Measurements from ENCODE around the gene FSTL4. TPM values are rescaled to one million over a fixed set of nuclear protein-coding genes. Genes with fewer than 3 reads are reported as not detected.

FSTL4 gene
- total RNA-seq, 2 donors from 2014 or later, result not detected

DNA sequence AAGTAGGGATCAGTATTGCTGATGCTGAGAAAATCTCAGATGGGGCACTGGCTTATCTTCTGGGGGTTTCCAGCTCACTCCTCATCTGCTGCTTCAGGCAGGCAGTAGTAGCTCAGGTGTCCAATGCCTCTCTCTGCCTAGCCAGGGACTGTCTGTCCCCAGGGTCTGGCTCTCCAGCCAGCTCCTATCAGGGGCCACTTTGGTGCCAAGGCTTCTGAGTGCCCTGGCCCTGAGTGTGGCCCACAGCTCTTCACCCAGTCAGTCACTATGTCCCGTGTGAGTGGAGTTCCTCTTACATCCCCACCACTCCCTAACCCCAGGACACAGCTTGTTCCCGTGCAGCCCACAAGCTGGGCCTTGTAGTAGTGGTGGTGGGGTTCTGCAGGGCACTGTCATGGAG, 309.0 kb downstream of the FSTL4 start:
- H3K9me3 Mint-ChIP-seq, result no peaks in the 10 kb centered on the region
- no peak overlapping the region for H3K27ac Mint-ChIP-seq
- no peak for ATAC-seq
- DNase-seq (ENCODE audit: low spot score in 2 of 2), result no peak
- no peaks in the 10 kb centered on the region for H3K36me3 Mint-ChIP-seq

DNA sequence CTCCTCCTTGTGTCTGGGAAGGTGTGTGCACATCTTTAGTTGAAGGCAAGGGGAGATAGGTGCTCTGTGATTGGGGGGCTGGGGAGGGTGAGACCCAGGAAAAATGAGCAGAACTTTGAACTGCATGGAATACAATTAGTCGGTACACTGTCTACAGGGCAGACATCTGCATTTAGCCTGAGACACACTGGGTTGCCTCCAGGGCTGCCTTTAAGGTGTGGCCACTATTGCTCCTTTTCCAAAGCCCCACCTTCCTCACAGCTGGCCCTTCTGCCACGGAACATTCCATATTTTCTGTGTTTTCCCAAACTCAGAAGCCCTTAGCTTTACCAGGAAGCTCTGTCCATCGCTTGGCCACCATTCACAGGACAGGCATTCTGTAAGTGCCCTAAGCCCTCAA, 312.6 kb downstream of the FSTL4 start:
- H3K9me3 Mint-ChIP-seq, result no peaks in the 10 kb centered on the region
- no peak for DNase-seq (ENCODE audit: low spot score in 2 of 2)
- no peak for ATAC-seq

DNA sequence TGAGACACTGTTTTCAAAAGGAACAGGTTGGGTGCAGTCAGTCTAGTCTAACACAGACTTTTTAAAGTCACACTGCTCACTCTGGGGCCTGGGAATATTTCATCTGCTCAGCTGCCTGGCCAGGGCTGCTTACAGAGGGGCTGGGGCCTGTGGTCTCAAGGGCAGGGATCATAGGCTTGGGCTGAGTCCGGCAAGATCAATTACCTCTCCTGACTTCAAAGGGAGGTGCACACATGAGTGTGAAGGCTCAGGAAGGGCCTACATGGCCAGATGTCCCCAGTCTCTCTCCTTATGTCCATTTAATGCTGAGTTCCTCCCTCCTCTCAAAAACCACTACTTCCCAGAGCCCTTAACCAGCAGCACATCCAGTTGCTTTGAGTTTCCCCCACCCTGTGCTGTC, 313.3 kb downstream of the FSTL4 start:
- peak overlapping the region in 1 of 2 donors; percentile 37 for H3K27ac Mint-ChIP-seq
- H3K36me3 Mint-ChIP-seq, result no peaks in the 10 kb centered on the region
- DNase-seq (ENCODE audit: low spot score in 2 of 2), result no peak
- no peak for ATAC-seq
- H3K9me3 Mint-ChIP-seq, result no peaks in the 10 kb centered on the region

More for the DNA sequence above, 312.6 kb downstream of the FSTL4 start:
- no peaks in the 10 kb centered on the region for H3K36me3 Mint-ChIP-seq
- H3K27ac Mint-ChIP-seq, result no peak overlapping the region

DNA sequence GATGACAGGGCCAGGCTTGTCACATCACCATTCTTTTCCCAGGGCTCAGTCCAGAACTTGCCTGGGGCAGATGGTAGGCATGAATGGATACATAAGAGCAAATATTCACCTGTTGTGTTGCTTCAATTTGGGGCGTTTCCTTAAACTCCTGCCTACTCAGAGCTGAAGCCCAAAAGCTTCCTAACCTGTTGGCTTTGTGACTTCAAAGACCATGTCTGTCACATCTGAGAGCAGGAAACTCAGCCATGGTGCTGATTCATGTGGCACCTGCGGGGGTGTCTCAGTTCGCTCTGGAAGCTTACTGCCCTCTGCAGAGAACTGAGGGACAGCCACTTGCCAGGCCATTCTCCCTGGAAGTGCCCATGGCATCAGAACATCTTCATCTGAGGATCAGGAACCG, 313.9 kb downstream of the FSTL4 start:
- Mint-ChIP-seq H3K9me3 (no peaks in the 10 kb centered on the region), H3K36me3 (no peaks in the 10 kb centered on the region), H3K27ac (no peak overlapping the region)
- peak in 1 of 2 donors; percentile 31 for DNase-seq (ENCODE audit: low spot score in 2 of 2)
- ATAC-seq, result peak; percentile 84 to 94

DNA sequence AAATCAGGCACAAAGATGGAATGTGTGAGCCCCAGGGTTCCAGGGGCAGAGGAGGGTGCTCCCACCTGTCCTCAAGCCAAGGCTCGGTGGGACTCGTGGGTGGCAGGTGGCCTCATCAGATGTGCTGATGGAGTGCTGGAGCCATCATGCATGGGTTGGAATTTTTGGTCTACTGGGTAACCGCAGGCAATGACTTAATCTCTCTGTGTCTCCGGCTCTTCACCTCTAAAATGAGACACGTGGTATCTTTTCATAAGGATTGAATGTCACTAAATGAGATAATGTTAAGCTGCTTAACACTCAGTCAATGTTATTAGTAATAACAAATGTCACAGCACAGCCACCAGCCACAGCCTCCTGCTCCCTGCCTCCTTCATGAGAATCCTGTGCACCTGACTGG, 315.0 kb downstream of the FSTL4 start:
- H3K36me3 Mint-ChIP-seq, result no peaks in the 10 kb centered on the region
- DNase-seq (ENCODE audit: low spot score in 2 of 2), result no peak
- no peak overlapping the region for H3K27ac Mint-ChIP-seq
- no peak for ATAC-seq
- H3K9me3 Mint-ChIP-seq, result no peaks in the 10 kb centered on the region

DNA sequence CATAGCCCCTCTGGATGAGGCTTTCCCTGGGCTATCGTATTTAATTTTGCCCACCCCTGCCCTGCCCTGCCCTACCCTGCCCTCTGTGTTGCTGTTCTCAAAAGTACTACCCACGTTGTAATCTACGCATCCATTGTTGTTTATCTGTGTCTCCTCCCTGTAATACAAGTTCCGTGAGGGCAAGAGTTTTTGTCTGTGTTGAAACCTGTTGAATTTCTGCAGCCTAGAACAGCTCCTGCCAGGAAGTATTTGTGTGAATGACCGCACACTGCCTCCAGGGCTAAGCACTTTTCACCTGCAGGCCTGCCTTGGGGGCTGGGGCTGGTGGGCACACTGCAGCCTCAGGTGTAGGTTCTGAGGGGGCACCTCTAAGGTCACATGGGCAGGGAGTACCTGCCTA, 315.7 kb downstream of the FSTL4 start:
- H3K9me3 Mint-ChIP-seq, result no peaks in the 10 kb centered on the region
- H3K27ac Mint-ChIP-seq, result no peak overlapping the region
- ATAC-seq, result no peak
- H3K36me3 Mint-ChIP-seq, result no peaks in the 10 kb centered on the region
- DNase-seq (ENCODE audit: low spot score in 2 of 2), result no peak

DNA sequence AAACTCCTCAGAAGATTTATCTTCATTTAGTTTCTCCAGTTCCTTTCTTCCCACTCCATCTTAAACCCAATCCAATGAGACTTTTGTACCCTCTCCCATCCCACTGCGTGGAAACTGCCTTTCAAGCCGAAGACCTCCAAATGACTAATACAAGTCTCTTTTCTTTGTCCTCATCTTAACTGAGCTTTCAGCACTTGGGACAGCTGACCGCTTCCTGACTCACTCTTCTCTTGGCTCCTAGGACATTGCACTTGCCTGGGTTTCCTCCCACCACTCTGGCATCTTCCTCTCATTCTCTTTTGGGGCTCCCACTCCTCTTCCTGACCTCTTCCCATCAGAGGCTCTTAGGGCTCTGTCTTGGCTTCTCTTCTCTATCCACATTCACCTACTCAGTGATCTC, 316.8 kb downstream of the FSTL4 start:
- Mint-ChIP-seq H3K36me3 (no peaks in the 10 kb centered on the region), H3K27ac (no peak overlapping the region), H3K9me3 (no peaks in the 10 kb centered on the region)
- ATAC-seq (no peak), DNase-seq (ENCODE audit: low spot score in 2 of 2) (no peak)

DNA sequence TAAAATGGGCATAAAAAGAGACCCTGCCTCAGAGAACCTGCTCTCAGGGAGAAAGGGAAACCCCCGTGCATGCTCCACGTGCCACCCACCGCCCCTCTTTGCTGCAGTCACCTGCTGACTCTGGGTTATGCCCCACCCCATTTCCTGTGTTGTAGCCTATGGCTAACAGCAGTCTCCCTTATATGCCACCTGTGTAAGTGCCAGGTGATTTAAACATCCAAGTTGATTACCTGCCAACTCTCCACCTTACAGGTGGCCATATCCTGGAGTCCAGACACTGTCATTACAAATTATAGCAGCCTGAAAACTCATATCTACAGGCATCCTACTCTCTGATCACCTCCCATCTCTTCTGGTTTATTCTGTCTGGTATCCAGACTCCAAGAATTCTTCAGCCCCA, 318.0 kb downstream of the FSTL4 start:
- no peak for ATAC-seq
- Mint-ChIP-seq H3K27ac (no peak overlapping the region), H3K36me3 (no peaks in the 10 kb centered on the region), H3K9me3 (no peaks in the 10 kb centered on the region)
- no peak for DNase-seq (ENCODE audit: low spot score in 2 of 2)

DNA sequence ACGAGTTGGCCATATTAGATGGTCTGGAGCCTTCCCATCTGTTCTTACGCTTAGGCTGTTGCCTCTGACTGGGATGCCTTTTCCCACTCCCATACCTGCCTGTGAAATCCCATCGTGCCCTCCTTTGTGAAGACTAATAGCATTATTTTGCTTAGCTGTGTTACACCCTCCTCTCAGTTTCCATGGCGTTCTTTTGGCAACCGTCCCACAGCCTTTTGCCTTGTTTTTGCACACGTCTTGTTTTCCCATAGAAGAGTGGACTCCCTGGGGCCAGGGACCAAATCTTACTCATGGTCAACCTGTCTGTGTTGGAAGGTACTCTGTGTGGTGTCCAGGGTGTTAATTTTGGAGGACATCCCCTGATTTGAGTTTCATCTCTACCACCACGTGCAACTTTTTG, 318.4 kb downstream of the FSTL4 start:
- no peak for ATAC-seq
- no peak for DNase-seq (ENCODE audit: low spot score in 2 of 2)
- Mint-ChIP-seq H3K9me3 (no peaks in the 10 kb centered on the region), H3K27ac (no peak overlapping the region), H3K36me3 (no peaks in the 10 kb centered on the region)

DNA sequence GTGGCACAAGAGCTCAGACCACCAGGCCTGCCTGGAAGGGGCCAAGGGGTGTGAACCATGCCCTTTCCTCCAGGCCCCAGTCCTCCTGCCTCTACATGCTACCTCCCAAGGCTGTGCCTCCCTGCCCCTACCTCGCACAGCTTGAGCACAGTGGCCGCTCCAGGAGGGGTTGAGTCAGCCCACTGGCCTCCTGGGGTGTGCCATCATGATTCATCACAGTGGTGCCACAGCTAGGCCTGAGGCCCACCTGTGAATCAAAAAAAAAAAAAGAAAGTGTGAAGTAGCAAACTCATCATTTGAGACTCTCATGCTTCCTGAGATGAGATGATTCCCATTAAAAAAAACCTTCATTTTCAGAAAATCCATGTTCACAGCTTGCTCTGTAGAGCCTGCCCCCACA, 320.0 kb downstream of the FSTL4 start:
- ATAC-seq (peak in 1 of 2 donors; percentile 70), DNase-seq (ENCODE audit: low spot score in 2 of 2) (no peak)
- Mint-ChIP-seq H3K36me3 (no peaks in the 10 kb centered on the region), H3K9me3 (no peaks in the 10 kb centered on the region), H3K27ac (no peak overlapping the region)

DNA sequence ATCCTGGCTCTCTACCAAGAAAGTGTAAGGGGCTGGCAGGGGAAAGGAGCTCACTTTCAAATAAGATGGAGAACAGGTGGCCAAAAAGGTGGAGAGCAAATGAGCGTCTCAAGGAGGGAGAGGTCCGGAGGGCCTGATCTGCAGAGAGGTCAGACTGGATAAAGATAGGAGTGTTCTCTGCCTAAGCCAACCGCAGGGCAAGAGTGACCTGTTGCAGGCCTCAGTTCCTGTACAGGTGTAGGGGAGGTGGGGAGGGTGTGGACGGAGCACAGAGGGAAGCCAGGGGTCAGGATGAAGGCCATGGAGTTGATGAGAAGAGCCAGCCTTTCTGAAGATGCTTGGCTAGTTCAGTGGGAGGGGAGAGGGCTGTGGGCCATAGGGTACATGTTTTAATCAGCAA, 320.8 kb downstream of the FSTL4 start:
- ATAC-seq, result no peak
- H3K9me3 Mint-ChIP-seq, result no peaks in the 10 kb centered on the region
- peak overlapping the region; percentile 33 to 48 for H3K27ac Mint-ChIP-seq
- H3K36me3 Mint-ChIP-seq, result no peaks in the 10 kb centered on the region
- DNase-seq (ENCODE audit: low spot score in 2 of 2), result no peak

DNA sequence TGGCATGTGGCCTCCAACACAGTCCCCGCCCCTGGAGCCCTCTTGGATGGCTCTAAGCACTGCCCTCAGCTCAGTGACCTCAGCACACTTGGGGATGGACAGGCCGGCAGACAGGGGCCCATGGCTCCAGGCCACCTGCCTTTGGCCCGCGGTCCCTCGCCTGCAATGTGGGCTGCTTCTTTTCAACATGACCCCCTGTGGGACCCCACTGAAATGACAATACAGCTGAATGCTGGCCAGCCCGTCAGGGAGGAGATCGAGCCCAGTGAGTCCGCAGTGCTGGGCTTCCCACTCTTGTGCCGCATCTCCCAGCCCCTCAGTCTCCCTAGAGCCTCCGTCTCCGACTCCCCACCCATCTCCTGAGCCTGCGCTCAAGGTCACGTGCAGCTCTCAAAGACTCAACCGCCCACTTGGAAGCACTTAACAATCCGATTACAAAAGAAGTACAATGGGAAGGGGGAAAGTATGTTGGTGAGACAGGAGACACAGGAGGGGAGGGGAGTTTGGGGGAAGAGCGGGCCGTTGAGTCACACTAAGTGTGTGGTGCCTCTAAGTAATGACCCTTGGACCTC, 321.6 kb downstream of the FSTL4 start:
- DNase-seq (ENCODE audit: low spot score in 2 of 2) (no peak), ATAC-seq (no peak)
- no peaks in the 10 kb centered on the region for H3K9me3 Mint-ChIP-seq
- peak overlapping the region in 1 of 2 donors; percentile 33 for H3K27ac Mint-ChIP-seq
- no peaks in the 10 kb centered on the region for H3K36me3 Mint-ChIP-seq

DNA sequence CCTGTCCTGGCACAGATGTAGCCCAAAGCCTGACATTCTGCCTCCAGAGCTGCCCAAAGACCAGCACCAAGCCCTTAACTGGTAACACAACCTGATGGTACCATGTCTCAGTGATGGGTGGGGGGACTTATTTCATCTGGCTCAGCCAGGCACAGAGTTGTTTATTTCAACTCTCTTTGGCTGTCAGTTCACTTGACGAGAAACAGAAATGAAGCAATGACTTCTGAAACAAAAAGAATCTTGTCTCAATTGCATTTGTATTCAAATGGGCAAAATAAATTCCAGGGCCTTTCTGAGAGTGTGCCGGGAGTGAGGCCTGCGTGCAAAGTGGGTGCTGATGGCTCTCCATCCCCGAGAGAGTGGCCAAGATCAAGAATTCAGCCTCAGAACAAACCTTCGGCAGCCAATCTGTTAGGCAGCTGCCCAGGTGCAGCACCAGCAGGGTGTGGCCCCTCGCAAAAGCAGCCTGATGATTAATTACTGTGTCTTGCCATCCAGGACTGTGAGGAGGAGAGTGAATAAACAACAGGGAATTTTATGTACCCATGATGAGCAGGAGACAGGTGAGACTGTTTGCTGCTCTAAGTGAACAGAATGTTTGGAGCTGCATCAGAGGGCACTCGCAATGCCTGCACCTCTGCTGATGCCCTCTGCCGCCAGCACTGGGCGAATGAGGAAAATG, 322.5 kb downstream of the FSTL4 start:
- Mint-ChIP-seq H3K9me3 (no peaks in the 10 kb centered on the region), H3K36me3 (no peaks in the 10 kb centered on the region), H3K27ac (peak overlapping the region in 1 of 2 donors; percentile 26)
- DNase-seq (ENCODE audit: low spot score in 2 of 2), result no peak
- no peak for ATAC-seq

DNA sequence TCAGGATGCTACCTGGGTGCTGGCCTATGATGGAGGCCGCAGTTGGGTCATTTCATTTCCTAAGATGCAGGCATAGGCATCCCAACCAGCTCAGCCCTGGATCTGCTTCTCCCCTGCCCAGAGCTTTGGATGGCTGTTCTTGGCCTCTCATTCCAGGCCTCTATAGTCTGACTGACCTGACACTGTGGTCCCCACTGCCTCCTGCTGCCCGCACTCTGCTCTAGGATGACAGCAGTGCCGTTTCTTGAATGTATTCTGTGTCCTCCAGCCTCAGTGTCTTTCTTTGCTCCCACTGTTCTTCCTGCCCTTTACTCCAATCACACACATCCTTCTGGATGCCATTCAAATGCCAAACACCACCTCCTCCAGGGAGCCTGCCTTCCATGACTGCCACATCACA, 324.8 kb downstream of the FSTL4 start:
- H3K36me3 Mint-ChIP-seq, result no peaks in the 10 kb centered on the region
- no peaks in the 10 kb centered on the region for H3K9me3 Mint-ChIP-seq
- ATAC-seq (peak; percentile 53 to 71), DNase-seq (ENCODE audit: low spot score in 2 of 2) (peak in 1 of 2 donors; percentile 36)
- peak overlapping the region in 1 of 2 donors; percentile 7 for H3K27ac Mint-ChIP-seq

DNA sequence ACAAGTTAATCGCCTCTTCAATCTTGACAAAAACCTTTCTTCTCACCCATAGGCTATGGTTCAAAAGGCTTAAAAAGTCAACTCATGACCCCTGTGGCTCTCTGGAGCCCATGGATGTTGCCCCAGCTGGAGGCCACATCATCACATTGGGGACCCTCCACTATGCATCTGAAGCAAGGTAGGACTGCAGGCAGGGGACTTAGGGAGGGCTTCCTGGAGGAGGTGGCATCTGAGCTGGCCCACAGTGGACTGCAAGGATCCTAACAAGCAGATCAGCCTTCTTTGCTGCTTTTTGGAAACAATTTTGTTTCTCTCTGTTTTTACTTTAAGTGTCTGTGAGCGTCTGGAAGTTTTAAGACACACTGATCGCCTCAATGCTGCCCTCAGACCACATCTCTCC, 325.9 kb downstream of the FSTL4 start:
- DNase-seq (ENCODE audit: low spot score in 2 of 2) (no peak), ATAC-seq (no peak)
- H3K27ac Mint-ChIP-seq, result no peak overlapping the region

DNA sequence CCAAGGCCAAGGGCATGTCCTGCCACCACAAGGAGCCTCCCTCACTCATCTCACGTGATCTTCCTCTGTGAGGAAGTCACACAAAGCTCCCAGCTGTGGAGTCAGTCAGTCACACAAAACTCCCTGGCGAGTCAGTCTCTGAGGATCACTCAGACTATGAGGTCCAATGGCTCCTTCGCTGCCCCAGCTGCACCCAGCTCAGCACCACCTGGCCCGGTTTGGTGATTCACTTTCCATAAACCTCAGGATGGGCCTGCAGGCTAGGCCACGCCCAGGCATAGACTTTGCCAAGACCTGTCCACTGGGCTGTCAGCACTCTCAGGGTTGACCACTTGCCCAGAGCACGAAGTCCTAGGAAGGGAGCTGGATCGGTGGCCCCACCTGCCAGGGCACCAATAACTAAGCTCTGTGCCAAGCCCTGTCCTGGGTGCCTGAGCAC, 326.7 kb downstream of the FSTL4 start:
- Mint-ChIP-seq H3K27ac (peak overlapping the region in 1 of 2 donors; percentile 13), H3K9me3 (no peaks in the 10 kb centered on the region), H3K36me3 (no peaks in the 10 kb centered on the region)
- ATAC-seq (peak; percentile 36 to 41), DNase-seq (ENCODE audit: low spot score in 2 of 2) (no peak)

More for the DNA sequence above, 325.9 kb downstream of the FSTL4 start:
- Mint-ChIP-seq H3K9me3 (no peaks in the 10 kb centered on the region), H3K36me3 (no peaks in the 10 kb centered on the region)

DNA sequence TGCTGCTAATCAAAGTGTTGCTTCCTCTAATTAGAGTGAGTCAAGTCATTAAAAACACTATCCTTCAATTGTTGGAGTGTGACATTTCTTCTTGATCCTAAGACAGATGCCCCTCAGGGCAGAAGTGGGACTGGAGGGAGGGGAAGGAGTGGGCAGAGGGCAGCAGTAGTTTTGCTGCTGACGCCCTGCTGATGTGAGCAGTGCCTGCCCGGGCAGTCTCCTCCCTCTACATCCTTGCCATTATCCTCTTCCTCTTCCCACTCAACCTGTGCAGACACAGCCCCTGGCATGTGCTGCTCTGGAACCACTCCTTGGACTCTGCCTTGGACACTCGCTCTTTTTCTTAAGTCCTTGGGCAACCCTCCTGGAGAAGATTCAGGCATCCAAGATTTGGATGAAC, 328.0 kb downstream of the FSTL4 start:
- DNase-seq (ENCODE audit: low spot score in 2 of 2), result no peak
- no peak overlapping the region for H3K27ac Mint-ChIP-seq

DNA sequence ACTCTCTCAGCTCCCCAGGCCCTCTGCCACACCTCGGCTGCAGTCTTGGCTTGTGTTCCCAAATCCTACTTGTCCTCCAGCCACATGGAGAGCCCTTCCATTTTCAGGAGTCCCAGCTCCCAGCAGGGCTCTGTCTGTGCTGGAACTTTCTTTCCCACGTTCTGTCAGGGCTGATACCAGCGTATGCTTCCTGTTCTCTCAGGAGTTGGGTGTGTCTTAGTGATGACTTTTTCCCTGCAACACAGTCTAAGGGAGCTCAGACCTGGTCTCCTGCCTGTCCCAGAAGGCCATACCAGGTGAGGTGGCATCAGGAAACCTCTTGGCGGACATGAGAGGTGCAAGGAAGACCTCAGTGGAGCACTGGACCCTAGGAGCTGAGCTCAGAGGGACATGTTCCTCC, 334.0 kb downstream of the FSTL4 start:
- DNase-seq (ENCODE audit: low spot score in 2 of 2), result no peak
- Mint-ChIP-seq H3K36me3 (no peaks in the 10 kb centered on the region), H3K9me3 (no peaks in the 10 kb centered on the region), H3K27ac (no peak overlapping the region)
- no peak for ATAC-seq

More for the DNA sequence above, 328.0 kb downstream of the FSTL4 start:
- Mint-ChIP-seq H3K36me3 (no peaks in the 10 kb centered on the region), H3K9me3 (no peaks in the 10 kb centered on the region)
- ATAC-seq, result no peak
